HL-60/S4 treated with retinoic acid at 250 ng/mL for 4 days and 3 days (cell line): ENCODE results near the gene ATG3.

Experiments used
- in situ Hi-C: fragments of 300-500 bp; cut with MboI; formaldehyde crosslinking; loops from 2 replicates; pipeline ENCODE4 v1.7.0; 2022; ENCODE audit warnings: low sequenced_read_pairs

The ATG3 gene

GRCh38 chr3:112561734-112562529, at the start of gene ATG3, which contains the start of gene SLC35A5:
Gene ATG3, minus strand, starts transcription at chr3:112561962. Its CDS starts 434 bp downstream, at chr3:112561528.
Gene SLC35A5, plus strand, starts transcription at chr3:112562045. Its CDS starts 1,359 bp downstream, at chr3:112563404.
- in situ Hi-C loops, result no loop called here

GRCh38 chr3:112610121-112610520, 48.4 kb upstream of the ATG3 start:
- in situ Hi-C loops, result no loop called here

DNA sequence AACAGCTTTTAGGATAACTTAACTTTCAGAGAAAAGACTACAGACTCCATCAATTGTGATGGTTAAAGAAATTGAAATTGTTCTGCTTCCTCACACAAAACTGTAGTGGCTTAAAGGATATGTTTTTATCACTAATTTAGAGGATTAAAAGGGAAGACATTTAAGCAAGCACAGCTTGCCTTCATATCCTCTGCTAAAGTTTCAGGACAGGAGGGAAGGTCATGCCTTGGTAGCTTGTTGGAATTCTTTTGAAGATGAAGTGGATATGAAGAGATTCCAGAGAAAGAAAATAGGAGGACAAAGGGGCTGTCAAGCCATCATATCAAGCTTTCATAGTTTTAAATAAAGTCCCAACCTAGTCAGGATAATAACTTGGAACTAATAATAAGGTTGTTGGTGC, 46.1 kb upstream of the ATG3 start:
- in situ Hi-C loops, result no loop called here

GRCh38 chr3:112606098-112606497, 44.3 kb upstream of the ATG3 start:
- in situ Hi-C loops, result no loop called here

DNA sequence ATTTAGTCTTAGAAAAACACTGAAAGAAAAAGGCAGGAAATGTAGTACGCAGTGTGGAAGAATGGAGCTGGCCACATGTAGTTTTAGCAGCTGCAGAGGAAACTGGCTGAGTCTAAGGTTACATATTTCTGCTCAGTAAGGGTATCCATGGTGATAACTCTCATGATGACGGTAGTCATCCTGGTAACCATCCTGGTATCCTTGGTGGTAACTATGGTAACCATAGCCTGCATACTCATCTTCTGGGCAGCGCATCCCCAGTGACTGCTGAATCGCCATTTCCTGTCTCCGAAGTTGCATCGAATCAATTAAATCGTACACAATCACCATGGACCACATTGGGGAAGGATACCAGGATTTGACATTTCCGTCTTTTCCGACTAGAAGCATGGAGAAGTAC, 43.5 kb upstream of the ATG3 start:
- in situ Hi-C loops, result no loop called here

GRCh38 chr3:112604536-112604935, 42.8 kb upstream of the ATG3 start:
- in situ Hi-C loops, result no loop called here

DNA sequence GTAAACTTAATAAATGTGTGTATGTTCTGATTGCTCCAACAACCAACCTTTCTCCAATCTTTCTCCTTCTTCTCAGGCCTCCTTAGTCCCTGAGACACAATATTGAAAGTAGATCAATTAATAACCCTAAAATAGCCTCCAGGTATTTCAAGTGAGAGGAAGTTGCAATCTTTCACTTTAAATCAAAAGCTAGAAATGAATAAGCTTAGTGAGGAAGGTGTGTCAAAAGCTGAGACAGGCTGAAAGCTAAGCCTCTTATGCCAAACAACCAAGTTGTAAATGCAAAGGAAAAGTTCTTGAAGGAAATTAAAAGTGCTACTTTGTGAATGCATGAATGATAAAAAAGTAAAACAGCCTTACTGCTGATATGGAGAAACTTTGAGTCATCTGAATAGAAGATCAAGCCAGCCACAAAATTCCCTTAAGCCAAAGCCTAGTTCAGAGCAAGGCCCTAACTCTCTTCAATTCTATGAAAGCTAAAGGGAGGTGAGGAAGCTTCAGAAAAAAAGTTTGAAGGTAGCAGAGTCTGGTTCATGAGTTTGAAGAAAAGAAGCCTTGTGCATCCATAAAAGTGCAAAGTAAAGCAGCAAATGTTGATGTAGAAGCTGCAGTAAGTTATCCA, 40.6 kb upstream of the ATG3 start:
- in situ Hi-C loops, result no loop called here

GRCh38 chr3:112598731-112599130, 37.0 kb upstream of the ATG3 start:
- in situ Hi-C loops, result no loop called here

GRCh38 chr3:112597945-112598344, 36.2 kb upstream of the ATG3 start:
- in situ Hi-C loops, result no loop called here

- in situ Hi-C loops, result no loop called here
Observed at GRCh38 chr3:112594856-112595255, 33.1 kb upstream of the ATG3 start.

GRCh38 chr3:112593258-112593657, 31.5 kb upstream of the ATG3 start:
- in situ Hi-C loops, result no loop called here

DNA sequence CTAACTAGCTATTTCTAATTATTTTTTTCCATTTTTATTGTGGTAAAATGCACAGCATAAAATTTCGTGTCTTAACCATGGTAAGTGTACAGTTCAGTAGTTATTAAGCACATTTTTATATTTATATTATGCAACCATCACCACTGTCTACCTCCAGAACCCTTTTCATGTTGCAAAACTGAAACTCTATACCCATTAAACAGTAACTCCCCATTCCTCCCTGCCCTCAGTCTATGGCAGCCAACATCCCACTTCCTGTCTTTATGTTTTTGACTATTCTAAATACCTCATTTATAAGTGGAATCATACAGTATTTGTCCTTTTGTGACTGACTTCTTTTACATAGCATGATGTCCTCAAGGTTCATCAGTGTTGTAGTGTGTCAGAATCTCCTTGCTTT, 25.6 kb upstream of the ATG3 start:
- in situ Hi-C loops, result no loop called here

DNA sequence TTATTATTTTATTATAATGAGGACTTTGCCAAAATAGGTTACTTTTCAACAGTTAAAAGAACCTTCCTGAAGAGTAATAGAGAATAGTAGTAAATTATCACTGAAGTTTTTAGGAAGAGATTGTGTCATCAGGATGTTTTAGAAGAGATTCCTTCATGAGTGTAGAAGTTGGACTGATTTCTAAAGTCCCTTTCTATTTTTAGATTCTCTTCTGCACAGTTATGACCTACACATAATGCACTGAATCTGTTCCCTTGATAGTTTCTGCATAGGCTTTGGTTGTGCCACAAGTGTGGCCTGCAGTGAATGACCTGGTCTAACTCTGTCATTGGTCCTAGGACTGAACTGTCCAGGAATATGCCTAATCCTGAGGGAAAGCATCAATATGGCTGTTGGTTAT, 24.0 kb upstream of the ATG3 start:
- in situ Hi-C loops, result no loop called here

- in situ Hi-C loops, result no loop called here
Observed at GRCh38 chr3:112583105-112583504, 21.3 kb upstream of the ATG3 start.

DNA sequence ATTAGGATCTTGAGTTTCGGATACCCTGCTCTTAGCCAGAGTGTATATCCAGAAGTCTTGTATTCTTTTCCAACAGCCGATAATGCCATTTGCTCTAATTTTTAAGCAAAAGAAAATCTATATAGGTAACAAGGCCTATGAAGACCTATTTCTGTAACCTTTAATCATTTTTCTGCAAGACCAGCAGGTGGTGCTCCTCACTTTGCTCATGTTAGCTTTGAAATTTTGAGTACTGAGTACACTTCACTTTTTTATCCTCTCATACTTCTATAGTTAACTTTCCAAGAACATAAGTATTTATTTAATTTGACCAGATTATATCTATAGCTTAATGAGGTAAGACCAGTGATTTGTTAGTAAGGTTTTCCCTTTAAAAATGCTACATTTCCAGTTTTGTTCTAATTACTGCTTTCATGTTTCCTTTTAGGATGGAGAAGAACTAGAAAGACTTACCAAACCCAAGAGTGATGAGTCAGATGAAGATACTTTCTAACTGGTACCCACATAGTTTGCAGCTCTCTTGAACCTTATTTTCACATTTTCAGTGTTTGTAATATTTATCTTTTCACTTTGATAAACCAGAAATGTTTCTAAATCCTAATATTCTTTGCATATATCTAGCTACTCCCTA, 20.6 kb upstream of the ATG3 start:
- in situ Hi-C loops, result no loop called here

DNA sequence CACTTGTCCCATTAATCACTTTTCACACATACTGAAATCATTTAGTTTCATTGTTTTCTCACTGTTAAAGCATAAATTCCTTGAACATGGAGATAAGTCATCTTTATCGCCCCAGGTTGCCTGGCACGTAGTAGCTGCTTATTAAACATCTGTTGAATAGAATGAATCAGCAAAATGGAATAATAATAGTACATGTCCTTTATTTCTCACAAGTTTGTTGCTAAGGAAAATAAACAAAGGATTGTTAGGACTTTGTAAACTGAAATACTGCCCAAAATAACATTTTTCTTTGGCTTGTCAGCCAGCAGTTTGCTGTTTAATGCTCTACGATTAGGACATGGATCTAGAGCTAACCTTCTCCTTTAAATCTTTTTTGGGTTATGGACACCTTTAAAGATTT, 17.9 kb upstream of the ATG3 start:
- in situ Hi-C loops, result no loop called here

GRCh38 chr3:112579232-112579631, 17.5 kb upstream of the ATG3 start:
- in situ Hi-C loops, result no loop called here

DNA sequence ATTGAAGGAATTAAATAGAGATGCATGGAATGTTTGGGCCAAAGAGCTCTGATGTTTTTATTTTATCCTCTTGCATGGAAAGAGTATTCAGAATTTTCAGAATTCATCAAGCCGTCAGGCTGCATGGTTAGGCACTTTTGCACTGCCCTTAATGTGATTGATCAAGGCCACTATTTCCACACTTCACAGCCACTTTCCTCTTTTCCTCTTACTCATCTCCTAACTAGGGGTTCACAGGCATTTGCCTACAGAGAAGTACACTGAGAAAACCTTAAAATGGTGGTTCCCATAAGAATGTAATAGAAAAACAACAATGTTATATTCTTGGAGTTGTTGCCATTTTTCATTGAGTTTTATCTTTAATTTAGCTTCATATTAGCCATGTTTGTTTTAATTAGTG, 10.9 kb upstream of the ATG3 start:
- in situ Hi-C loops, result no loop called here

DNA sequence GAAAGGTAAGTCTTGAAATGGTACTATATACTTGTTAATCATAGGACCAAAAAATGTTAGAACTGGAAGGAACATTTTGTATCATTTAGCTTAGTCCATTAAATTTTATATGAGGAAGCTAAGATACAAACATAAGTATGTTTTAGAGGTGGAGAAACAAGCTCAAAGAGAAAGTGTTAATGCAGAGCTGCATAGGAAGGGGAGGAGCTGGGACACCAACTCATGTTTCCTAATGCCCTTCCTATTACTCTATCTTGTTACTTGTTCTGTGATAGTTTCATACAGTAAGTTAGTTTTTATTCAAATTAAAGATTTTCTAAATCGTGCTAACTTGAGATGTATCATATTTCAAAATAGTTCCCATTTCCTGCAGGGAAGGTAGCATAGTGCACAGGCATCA, 7.5 kb upstream of the ATG3 start:
- in situ Hi-C loops, result no loop called here

- in situ Hi-C loops, result no loop called here
Observed at GRCh38 chr3:112568642-112569041, 6.9 kb upstream of the ATG3 start.

DNA sequence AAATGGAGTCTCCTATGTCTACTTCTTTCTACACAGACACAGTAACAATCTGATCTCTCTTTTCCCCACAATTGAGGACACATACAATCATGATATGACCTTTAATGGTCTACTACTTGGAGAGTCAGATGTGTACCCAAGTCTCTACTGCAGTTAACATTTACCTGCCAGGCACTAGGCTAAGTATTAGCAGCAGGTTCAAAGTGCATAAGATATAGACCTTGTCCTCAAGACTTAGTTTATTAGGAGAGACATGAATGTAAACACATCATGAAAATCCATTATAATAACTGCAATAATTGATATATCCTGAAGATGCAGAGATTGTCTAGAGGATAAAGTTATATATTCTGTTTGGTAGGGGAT, 3.2 kb upstream of the ATG3 start:
- in situ Hi-C loops, result no loop called here
